GM18951 (cell line): ENCODE results near the gene CTSK.
"Not testable (repeated sequence)": the region's sequence is repeated elsewhere in the genome, so short reads cannot be mapped to it uniquely, and the experiment has no call there.

Experiments
- POLR2A ChIP-seq: IDR thresholded peaks from 4 replicates; pipeline ENCODE4 v1.6.1; 2011; ENCODE audit warnings: mild to moderate bottlenecking; ENCODE audit not compliant: insufficient read length, insufficient read depth; ENCODE audit errors: extremely low read depth
- in situ Hi-C: fragments of 300-500 bp; cut with MboI; formaldehyde crosslinking; loops from one replicate; pipeline ENCODE4 v1.12.0; 2022; ENCODE audit warnings: low sequenced_read_pairs, mixed read lengths, inconsistent platforms; ENCODE audit not compliant: unreplicated experiment

Gene CTSK

GRCh38 chr1:150820730-150821512 lies 12.9 kb upstream of the CTSK start:
- in situ Hi-C loops: no loop called here
- no peak for TF ChIP-seq POLR2A

- in situ Hi-C loops: no loop called here
- no peak for TF ChIP-seq POLR2A
Observed at GRCh38 chr1:150815871-150816270, 7.8 kb upstream of the CTSK start.

- in situ Hi-C loops: no loop called here
- no peak for TF ChIP-seq POLR2A
Observed at GRCh38 chr1:150813028-150813707, 5.1 kb upstream of the CTSK start.

- in situ Hi-C loops: no loop called here
- TF ChIP-seq POLR2A: no peak
Observed at GRCh38 chr1:150810958-150811659, 3.0 kb upstream of the CTSK start.

GRCh38 chr1:150809651-150810050 lies 1.6 kb upstream of the CTSK start:
- TF ChIP-seq POLR2A: no peak
- in situ Hi-C loops: no loop called here

- TF ChIP-seq POLR2A: no peak
- in situ Hi-C loops: no loop called here
Observed at GRCh38 chr1:150808846-150809245, 786 bp upstream of the CTSK start.

- TF ChIP-seq POLR2A: no peak
- in situ Hi-C loops: no loop called here
Observed at GRCh38 chr1:150807249-150808023, 624 bp downstream of the CTSK start.

- TF ChIP-seq POLR2A: no peak
- in situ Hi-C loops: no loop called here
Observed at GRCh38 chr1:150805899-150806298, 2.2 kb downstream of the CTSK start.

GRCh38 chr1:150804671-150805070 lies 3.4 kb downstream of the CTSK start:
- no peak for TF ChIP-seq POLR2A
- in situ Hi-C loops: no loop called here

GRCh38 chr1:150799089-150799488 lies 9.0 kb downstream of the CTSK start:
- TF ChIP-seq POLR2A: no peak
- in situ Hi-C loops: no loop called here

GRCh38 chr1:150798525-150798924 lies 9.5 kb downstream of the CTSK start:
- in situ Hi-C loops: no loop called here
- TF ChIP-seq POLR2A: no peak

GRCh38 chr1:150796374-150796773 lies 11.7 kb downstream of the CTSK start:
- TF ChIP-seq POLR2A: no peak
- in situ Hi-C loops: no loop called here

GRCh38 chr1:150793778-150794177 lies 14.3 kb downstream of the CTSK start:
- in situ Hi-C loops: not testable (repeated sequence)

- TF ChIP-seq POLR2A: no peak
- in situ Hi-C loops: no loop called here
Observed at GRCh38 chr1:150793221-150793620, 14.8 kb downstream of the CTSK start.
